Measurements from ENCODE around the gene AMIGO3. TPM values are rescaled to one million over a fixed set of nuclear protein-coding genes. Genes with fewer than 3 reads are reported as not detected.
"Not testable (repeated sequence)": the region's sequence is repeated elsewhere in the genome, so short reads cannot be mapped to it uniquely, and the experiment has no call there.

The AMIGO3 gene
- total and polyA plus RNA-seq, 3 donors from 2014 or later: 3.0 to 14.8 (median 8.8) TPM

DNA sequence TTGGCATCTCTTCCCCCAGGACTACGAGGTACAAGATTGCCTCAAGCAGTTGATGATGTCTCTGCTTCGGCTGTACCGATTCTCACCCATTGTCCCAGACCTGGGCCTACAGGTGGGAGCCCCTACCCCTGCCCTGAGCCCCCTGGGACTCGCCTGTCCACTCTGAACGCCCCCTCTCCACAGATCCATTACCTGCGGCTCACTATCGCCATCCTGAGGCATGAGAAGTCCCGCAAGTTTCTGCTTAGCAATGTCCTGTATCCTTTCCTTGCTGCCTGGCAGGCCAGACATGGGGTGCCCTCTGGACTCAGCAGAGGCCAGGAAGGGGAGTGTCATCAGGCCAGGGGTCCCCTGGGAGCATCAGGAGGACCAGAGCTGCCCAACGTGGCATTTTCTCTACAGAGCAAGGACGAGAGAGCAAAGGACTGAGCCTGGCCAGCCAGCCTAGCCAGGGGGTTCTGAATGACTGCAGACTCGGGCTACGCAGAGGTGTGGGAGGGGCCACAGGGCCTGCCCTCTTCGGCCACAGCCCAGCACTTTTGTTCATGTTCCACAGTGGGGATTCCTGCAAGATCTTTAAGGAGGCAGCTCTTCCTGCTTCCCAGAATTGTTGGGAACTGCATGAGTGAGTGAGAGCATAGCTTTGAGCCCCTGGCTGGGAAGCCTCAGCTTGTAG is 18.9 kb downstream of the AMIGO3 start:
- no peak for TF ChIP-seq POLR2A (IDR thresholded peaks at IDR 0.05)
- TF ChIP-seq, protein P1, sequence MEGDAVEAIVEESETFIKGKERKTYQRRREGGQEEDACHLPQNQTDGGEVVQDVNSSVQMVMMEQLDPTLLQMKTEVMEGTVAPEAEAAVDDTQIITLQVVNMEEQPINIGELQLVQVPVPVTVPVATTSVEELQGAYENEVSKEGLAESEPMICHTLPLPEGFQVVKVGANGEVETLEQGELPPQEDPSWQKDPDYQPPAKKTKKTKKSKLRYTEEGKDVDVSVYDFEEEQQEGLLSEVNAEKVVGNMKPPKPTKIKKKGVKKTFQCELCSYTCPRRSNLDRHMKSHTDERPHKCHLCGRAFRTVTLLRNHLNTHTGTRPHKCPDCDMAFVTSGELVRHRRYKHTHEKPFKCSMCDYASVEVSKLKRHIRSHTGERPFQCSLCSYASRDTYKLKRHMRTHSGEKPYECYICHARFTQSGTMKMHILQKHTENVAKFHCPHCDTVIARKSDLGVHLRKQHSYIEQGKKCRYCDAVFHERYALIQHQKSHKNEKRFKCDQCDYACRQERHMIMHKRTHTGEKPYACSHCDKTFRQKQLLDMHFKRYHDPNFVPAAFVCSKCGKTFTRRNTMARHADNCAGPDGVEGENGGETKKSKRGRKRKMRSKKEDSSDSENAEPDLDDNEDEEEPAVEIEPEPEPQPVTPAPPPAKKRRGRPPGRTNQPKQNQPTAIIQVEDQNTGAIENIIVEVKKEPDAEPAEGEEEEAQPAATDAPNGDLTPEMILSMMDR (IDR thresholded peaks at IDR 0.05): no peak
- Histone ChIP-seq H3K4me3 (no peak overlapping the region), H3K27ac (no peak overlapping the region), H3K36me3 (ENCODE audit: low read depth, missing control alignments) (no peaks in the 10 kb centered on the region), H3K4me1 (no peaks in the 10 kb centered on the region), H3K27me3 (no peaks in the 10 kb centered on the region), H3K9me3 (no peaks in the 10 kb centered on the region)
- 84% methylated on average over 10 to 13 of the region's 13 CpGs for WGBS, 2 donors
- intact Hi-C loops (cut with DNase I; ENCODE audit: low total_unique reads): no loop called here
- DNase-seq: no peak

DNA sequence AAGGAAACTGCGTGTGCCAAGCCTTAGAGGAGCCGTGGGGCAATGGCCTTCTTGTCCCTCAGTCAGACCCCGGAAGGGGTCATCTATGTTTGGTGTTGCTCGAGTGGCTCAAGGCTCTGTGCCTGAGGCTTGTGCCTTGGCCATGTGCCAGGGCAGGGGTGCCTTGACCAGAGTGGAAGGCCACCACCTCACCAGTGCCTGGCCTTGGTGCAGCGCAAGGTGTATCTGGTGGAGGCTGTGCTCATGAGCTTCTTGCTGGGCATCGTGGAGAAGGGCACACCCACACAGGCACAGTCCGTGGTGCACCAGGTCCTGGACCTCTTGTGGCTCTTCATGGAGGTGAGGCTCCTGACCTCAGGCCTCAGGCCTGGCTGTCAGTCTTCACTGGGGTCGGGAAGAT is 19.5 kb downstream of the AMIGO3 start:
- 73 to 80% methylated on average over 5 to 8 of the region's 8 CpGs for WGBS, 2 donors
- intact Hi-C loops (cut with DNase I; ENCODE audit: low total_unique reads): no loop called here

DNA sequence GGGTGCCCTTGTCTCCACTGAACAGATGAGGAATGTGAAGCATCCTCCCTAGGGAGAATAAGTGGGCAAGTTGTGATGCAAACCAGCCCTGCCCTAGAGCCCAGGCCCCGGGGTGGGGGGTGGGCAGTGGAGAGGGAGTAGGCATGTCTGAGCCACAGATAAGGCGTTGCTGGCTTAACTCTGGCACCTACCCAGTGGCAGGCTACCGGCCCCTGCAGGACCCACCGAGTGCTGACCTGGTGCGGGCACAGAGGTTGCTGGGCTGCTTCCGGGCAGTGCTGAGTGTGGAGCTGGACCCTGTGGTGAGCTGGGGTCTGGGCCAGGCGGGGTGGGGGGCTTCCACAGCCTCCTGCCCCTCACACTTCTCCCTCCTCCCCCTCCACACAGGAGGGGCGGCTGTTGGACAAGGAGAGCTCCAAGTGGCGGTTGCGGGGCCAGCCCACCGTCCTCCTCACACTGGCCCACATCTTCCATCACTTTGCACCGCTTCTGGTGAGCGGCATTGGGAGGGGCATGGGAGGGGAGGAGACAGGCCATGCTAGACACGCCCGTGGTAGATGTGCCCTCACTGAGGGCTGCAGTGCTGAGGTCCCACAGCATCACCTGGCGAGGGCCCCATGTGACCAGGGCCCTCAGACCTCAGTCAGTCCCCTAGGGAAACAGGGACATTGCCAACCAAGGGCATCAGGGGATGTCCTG is 20.1 kb downstream of the AMIGO3 start:
- 73 to 78% methylated on average over 7 to 16 of the region's 16 CpGs for WGBS, 2 donors
- Histone ChIP-seq H3K36me3 (ENCODE audit: low read depth, missing control alignments) (no peaks in the 10 kb centered on the region), H3K9me3 (no peaks in the 10 kb centered on the region), H3K27me3 (no peaks in the 10 kb centered on the region), H3K4me3 (no peak overlapping the region), H3K4me1 (no peaks in the 10 kb centered on the region), H3K27ac (no peak overlapping the region)
- TF ChIP-seq POLR2A (IDR thresholded peaks at IDR 0.05): no peak
- TF ChIP-seq, protein P1 (IDR thresholded peaks at IDR 0.05): no peak
- no peak for DNase-seq
- intact Hi-C loops (cut with DNase I; ENCODE audit: low total_unique reads): no loop called here

More for the DNA sequence above, 19.5 kb downstream of the AMIGO3 start:
- TF ChIP-seq POLR2A (IDR thresholded peaks at IDR 0.05): no peak
- TF ChIP-seq, protein P1 (IDR thresholded peaks at IDR 0.05): no peak
- no peak for DNase-seq
- Histone ChIP-seq H3K36me3 (ENCODE audit: low read depth, missing control alignments) (no peaks in the 10 kb centered on the region), H3K9me3 (no peaks in the 10 kb centered on the region), H3K4me3 (no peak overlapping the region), H3K4me1 (no peaks in the 10 kb centered on the region), H3K27me3 (no peaks in the 10 kb centered on the region), H3K27ac (no peak overlapping the region)

DNA sequence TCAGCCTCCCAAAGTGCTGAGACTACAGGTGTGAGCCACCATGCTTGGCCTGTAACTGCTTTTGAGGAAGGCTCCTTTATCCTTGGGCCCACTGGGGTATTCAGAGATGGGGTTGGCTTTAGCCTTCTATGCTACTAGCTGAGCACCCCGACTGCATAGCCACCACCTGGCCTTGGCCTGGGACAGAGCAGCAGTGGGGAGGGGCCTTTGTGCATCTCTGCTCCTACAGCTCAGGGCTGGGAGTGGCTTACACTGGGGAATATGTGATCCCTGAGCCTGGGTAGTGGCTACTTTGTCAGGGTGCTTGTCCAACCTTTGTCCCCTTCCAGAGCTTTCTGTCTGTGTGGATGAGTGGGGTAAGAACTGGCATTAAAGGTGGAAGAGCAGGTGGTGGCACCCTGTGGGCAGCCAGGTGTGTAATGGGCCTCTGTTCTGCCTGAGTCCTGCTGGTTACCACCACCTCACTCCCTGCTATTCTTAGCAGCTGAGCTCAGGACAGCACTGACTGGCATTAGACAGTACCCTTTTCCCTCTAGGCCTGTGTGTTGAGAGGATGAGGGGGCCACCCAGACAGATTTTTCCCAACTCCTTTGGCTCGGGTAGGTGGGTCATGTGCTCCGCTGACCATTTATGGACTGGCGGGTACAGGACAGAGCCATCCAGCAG is 24.0 kb downstream of the AMIGO3 start:
- H3K4me3 ChIP-seq; H3K9me3 ChIP-seq; DNase-seq; H3K27me3 ChIP-seq; H3K27ac ChIP-seq; H3K36me3 ChIP-seq (ENCODE audit: low read depth, missing control alignments); H3K4me1 ChIP-seq; intact Hi-C loops (cut with DNase I; ENCODE audit: low total_unique reads): not testable (repeated sequence)
- WGBS, 2 donors: 83% methylated on average over 2 to 4 of the region's 4 CpGs

DNA sequence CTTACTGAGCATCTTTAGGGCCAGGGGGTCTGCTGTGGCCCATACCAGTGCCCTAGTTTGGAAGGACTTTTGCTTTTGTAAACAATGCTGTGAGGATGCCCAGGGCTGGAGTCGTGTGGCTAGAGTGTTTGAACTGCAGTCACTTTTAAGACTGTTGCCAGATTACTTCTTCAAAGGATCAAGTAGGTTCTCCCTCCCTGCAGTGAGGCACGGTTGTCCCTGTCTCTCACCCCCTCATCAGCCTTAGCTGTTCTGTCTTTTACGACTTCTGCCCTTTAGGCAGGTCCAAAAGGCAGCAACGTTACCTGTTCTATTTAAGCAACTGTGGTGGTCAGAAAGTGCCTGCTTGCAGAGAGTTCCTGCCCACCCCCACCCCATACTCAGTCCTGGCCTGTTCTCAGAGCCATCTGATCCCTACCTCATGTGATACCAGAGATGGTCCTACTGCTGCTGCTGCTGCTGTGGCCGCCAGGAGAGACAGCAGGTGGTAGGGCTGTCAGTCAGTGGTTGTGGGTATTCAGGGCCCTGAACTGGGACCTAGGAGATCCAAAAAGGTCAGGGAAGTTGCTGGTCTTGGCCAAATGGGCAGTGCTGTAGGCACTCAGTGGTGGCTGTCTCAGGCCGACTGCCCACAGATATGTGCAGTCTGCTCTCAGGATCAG is 24.9 kb downstream of the AMIGO3 start:
- 61 to 72% methylated on average over 5 to 6 of the region's 6 CpGs for WGBS, 2 donors
- H3K27ac ChIP-seq; H3K27me3 ChIP-seq; H3K36me3 ChIP-seq (ENCODE audit: low read depth, missing control alignments); H3K4me1 ChIP-seq; H3K9me3 ChIP-seq; intact Hi-C loops (cut with DNase I; ENCODE audit: low total_unique reads); H3K4me3 ChIP-seq; DNase-seq: not testable (repeated sequence)

DNA sequence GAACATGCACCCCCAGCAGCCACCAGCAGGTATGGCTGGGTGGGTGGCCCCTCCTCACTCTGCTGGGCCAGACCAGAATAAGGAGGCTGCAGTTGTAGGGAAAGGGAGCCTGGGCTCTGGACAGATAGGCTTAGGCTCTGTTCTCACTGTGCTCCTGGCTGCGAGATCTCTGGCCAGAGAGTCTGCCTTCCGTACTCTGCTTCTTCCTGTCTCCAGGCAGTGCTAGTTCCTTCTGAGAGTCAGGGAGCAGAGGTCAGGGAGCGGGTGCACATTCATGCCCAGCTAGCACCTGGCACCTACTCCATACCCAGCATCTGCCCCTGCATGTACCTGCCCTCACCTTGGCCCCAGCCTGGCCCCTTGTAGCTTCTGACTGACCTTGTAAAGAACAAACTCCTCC is 28.0 kb downstream of the AMIGO3 start:
- H3K4me1 ChIP-seq: peaks cover 11% of the 10 kb centered on the region
- H3K36me3 ChIP-seq (ENCODE audit: low read depth, missing control alignments); H3K4me3 ChIP-seq; H3K9me3 ChIP-seq; DNase-seq; intact Hi-C loops (cut with DNase I; ENCODE audit: low total_unique reads); H3K27ac ChIP-seq; H3K27me3 ChIP-seq: not testable (repeated sequence)
- WGBS, 2 donors: 63 to 79% methylated on average over 3 of the region's 3 CpGs

DNA sequence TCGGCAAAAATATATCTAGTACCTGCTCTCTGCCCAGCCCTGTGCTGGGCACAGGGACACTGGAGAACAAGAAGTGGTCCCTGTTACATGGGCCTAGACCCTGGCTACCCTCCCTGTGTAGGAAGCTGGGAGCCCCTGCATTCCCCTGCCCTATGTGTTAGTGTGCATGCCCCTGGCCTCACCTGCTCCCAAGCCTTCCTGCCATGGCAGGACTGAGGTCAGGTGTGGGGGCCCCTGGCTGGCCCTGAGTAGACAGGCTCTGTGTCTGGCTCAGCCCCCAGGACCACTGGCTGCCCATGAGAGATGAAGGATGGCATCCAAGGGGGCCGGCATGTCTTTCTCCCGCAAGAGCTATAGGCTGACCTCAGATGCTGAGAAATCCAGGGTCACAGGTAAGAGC is 28.6 kb downstream of the AMIGO3 start:
- H3K36me3 ChIP-seq (ENCODE audit: low read depth, missing control alignments); H3K27me3 ChIP-seq; H3K9me3 ChIP-seq; H3K27ac ChIP-seq; DNase-seq; H3K4me3 ChIP-seq; intact Hi-C loops (cut with DNase I; ENCODE audit: low total_unique reads): not testable (repeated sequence)
- H3K4me1 ChIP-seq: peaks cover 11% of the 10 kb centered on the region
- 79 to 95% methylated on average over 3 of the region's 3 CpGs for WGBS, 2 donors

DNA sequence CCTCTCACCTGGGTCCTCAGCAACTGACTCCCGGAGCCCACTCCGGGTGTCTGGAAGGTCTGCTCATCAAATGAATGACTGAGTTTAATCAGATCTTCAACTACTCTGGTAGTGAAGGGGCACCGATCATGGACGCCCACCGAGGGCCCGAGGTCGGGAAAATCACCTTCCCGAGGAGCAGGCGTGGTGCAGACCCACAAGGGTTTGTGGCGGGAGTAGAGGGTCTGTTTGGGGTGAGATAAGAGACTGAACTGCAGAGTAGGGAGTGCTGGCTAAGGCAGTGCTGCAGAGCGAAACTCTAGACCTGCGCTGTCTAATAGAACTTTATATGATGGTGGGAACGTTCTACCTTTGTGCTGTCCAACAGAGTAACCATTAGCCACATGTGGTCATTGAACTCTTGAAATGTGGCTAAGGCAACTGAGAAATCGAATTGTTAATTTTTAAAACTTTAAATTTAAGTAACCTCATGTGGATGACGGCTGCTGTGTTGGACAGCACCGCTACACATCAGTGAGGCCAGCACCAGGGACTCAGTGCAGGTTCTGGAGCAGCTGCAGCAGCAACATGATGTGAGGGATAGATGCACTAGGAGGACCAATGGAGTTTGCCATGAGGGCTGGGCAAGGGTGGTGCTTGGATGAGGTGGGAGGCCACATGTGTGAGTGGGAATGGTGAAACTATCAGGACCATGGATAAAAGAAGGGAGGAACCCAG is 29.4 kb downstream of the AMIGO3 start:
- Histone ChIP-seq H3K4me3 (peak overlapping the region; percentile 89 to 98), H3K27ac (peak overlapping the region; percentile 64 to 77), H3K4me1 (peaks cover 11% of the 10 kb centered on the region)
- H3K36me3 ChIP-seq (ENCODE audit: low read depth, missing control alignments); H3K27me3 ChIP-seq; intact Hi-C loops (cut with DNase I; ENCODE audit: low total_unique reads); DNase-seq; H3K9me3 ChIP-seq: not testable (repeated sequence)
- 3 to 6% methylated on average over 16 of the region's 16 CpGs for WGBS, 2 donors

All from testis (tissue), 3 donors.